PC-3 (cell line): ENCODE measurements around the gene KDSR.

Experiments
- EZH2 ChIP-seq: fragments of 300-600 bp; sonication (generic); IDR thresholded peaks from one replicate; pipeline ENCODE4 v1.6.1; 2017; ENCODE audit warnings: antibody characterized with exemption, mild to moderate bottlenecking, low read length; ENCODE audit not compliant: unreplicated experiment
- TF ChIP-seq, protein P1 (sequence below): fragments of 300-600 bp; sonication (generic); conservative IDR thresholded peaks from 2 replicates; pipeline ENCODE4 v1.5.1; 2017; ENCODE audit warnings: antibody characterized with exemption, low read depth, mild to moderate bottlenecking, low read length

DNA sequence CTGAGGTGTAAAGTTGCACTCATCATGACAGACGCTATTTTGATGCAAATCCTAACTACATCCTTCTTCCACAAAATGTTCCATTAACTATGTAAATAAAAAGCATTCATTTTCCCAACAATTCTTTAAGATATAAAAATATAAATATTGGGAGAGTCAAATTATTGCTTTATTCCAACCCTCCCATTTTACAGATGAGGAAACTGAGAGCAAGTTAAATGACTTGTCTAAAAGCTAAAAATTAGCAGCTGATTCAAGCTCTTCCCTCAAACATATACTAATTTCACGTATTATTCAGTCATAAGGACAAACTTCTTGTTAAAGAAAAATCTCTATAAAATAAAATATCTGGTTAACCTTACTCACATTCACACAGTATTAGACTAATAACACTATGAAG, 16.8 kb downstream of the KDSR start:
- TF ChIP-seq, protein P1, sequence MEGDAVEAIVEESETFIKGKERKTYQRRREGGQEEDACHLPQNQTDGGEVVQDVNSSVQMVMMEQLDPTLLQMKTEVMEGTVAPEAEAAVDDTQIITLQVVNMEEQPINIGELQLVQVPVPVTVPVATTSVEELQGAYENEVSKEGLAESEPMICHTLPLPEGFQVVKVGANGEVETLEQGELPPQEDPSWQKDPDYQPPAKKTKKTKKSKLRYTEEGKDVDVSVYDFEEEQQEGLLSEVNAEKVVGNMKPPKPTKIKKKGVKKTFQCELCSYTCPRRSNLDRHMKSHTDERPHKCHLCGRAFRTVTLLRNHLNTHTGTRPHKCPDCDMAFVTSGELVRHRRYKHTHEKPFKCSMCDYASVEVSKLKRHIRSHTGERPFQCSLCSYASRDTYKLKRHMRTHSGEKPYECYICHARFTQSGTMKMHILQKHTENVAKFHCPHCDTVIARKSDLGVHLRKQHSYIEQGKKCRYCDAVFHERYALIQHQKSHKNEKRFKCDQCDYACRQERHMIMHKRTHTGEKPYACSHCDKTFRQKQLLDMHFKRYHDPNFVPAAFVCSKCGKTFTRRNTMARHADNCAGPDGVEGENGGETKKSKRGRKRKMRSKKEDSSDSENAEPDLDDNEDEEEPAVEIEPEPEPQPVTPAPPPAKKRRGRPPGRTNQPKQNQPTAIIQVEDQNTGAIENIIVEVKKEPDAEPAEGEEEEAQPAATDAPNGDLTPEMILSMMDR, result no peak
- no peak for TF ChIP-seq EZH2
